GM21529 (cell line): ENCODE results near the gene RSAD1.
A peak's percentile ranks its signal among the peaks of the same experiment; 100 is the strongest.

Source experiments
- ATAC-seq: cut with Tn5 transposase; IDR thresholded peaks from one replicate; pipeline ENCODE4 v1.9.1; 2021; ENCODE audit not compliant: unreplicated experiment

The RSAD1 gene

DNA sequence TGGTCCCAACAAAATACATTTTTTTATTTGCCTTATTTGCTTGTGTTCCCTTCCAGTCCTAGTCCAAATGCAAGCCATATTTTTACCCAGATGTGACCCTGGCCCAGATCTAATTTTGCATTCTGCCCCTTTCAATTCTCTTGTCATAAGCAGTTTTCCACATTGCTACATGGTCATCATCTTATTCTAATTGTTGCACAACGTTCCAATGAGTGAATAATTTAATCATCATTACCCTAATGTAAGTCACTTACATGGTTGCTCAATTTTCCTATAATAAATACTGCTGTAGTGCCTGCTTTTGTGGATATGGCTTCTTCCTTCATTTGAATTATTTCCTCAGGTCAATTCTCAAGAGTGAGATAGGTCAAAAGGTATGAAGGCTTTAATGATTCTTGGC, 12.8 kb downstream of the RSAD1 start:
- ATAC-seq = no peak

DNA sequence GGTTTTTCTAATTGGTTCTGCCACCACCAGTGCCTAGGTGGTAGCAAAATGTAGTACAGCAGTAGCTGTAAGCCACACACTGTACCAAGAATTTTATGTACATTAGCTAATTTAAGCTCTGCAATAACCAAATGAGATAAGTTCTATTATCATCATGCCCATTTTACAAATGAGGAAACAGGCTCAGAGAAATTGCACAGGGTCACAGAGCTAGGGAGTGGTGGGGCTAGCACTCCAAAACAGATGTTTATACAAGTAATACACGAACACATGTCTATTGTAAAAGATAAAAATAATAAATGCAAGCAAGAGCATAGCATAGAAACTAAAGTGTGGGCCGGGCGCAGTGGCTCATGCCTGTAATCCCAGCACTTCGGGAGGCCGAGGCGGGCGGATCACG, 13.6 kb downstream of the RSAD1 start:
- no peak for ATAC-seq

DNA sequence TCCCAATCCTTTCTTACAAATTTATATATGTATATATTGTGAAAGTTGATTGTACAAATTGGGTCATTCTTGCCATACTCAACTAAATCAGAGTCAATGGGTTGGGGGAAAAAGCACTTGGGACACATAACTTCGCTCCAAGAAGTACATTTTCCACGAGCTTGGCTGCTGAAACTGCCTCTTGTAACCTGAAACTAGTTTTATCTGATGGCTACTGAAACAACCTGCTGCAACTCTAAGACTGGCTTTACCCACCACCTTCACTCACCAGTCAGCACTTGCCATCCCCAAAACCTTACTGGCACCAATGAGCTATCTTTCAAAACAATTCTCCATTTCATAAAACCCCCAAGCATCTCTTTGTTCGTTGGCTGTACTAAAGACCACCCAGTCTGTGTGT, 15.1 kb downstream of the RSAD1 start:
- ATAC-seq = no peak

DNA sequence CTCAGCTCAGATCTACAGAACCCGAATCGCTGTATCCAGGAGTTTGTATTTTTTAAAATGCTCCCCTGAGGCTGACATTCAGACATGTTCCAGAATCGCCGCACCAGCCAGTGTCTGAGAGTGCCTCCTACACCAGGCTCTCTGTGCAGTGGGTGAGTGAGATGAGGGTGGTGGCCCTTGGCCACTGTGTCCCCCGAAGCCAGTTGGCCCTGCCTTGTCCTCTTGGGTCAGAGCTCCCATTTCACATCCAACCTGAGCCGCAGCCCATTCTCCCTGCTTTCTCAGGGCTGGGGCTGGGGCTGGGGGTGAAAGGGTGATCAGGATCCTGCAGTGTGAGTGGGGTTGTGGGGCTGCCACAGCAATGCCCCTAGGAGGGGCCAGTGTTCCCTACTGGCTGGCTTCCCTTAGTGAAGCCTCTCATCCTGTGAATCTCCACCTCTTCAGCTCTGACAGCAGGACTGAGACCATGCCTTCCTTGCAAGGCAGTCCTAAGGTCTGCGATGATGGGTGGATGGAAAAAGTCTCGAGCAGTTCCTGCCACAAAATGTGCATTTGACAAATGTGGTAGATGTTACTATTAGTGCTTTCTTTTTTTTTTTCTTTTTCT, 16.7 kb downstream of the RSAD1 start:
- no peak for ATAC-seq

DNA sequence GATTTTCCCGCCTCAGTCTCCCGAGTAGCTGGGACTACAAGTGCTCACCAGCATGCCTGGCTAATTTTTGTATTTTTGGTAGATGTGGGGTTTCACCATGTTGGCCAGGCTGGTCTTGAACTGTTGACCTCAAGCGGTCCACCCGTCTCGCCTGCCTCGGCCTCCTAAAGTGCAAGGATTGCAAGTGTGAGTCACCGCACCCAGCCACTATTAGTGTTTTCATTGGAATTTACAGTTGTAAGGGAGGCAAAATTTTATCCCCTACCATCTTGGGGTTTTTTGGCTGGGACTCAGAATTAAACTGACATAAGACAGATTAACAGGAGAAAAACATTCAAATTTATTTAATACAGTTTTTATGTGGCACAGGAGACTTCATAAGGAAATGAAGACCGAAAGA, 17.3 kb downstream of the RSAD1 start:
- no peak for ATAC-seq

DNA sequence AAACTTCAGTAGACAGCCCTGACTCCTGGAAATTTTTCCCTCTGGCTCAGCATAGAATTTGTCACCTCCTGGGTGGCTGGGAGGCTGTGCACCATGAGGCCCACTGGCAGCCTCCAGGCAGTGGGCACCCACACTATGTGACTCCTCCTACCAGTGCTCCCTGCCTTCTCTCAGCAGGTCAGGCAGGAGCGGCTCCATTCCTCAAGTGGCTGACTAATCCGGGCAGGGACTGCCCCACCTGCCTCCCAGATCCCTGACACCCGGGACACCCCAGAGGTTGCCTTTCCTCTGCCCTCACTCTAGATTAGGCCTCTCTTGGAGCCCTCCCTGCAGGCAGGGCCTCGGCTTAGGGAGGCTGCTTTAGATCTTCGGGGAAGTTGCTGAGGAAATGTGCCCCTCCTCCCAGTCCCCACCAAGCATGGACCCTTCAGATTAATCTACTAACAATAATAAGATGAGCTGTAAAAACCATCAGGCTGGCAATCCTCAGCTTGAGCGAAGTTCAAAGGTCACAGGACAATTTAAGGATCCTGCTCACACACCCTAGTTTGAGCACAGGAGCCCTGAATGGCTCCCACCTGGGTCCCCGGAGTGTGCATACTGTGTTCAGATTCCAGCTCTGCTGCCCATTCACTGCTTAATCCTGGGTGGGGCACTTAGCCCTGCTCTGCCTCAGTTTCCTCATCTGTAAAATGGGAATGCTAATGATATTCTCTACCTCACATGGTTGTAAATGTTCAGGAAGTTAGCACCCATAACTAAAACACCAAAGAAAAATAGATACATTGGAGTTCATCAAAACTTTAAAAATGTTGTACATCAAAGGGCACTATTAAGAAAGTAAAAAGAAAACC, 19.6 kb downstream of the RSAD1 start:
- ATAC-seq = no peak

DNA sequence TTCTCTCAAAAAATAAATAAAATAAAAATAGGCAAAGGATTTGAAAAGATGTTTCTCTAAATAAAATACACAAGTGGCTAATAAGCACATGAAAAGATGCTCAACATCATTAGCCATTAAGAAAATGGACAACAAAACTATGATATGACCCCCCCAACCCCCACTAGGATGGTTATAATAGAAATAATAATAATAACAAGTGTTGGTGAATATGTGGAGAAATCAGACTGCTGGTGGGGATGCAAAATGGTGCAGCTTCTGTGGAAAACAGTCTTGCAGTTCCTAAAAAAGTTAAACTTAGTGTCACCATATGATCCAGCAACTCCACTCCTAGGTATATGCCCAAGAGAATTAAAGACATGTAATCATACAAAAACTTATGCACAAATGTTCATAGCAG, 20.6 kb downstream of the RSAD1 start:
- no peak for ATAC-seq

DNA sequence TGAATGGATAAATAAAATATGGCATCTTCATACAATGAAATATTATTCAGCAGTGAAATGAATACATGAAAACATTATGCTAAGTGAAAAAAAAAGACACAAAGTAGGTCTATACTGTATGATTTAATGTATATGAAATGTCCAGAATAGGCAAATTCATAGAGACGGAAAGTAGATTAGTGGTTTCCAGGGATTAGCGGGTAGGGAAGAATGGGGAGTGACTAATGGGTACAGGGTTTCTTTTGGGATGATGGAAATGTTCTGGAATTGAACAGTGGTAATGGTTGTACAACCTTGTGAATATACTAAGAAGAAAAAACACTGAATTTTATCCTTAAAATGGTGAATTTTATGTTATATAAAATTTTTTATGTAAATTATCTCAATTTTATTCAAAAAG, 21.1 kb downstream of the RSAD1 start:
- no peak for ATAC-seq

DNA sequence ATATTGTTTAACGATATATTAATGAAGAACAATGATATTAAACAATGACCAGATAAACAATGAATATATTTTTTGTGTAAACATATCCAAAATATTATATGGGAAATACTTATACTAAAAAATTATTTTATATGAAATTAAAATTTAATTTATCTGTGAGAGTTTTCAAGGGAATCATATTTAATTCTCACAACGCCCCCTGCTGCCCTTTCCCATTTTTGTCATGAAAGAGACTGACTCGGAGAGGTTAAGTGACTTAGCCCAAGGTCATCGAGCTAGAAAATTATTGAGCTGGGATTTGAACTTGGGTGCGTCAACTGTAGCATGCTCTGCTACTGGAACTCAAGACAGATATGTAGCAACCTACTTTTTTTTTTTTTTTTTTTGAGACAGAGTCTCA, 22.4 kb downstream of the RSAD1 start:
- no peak for ATAC-seq

DNA sequence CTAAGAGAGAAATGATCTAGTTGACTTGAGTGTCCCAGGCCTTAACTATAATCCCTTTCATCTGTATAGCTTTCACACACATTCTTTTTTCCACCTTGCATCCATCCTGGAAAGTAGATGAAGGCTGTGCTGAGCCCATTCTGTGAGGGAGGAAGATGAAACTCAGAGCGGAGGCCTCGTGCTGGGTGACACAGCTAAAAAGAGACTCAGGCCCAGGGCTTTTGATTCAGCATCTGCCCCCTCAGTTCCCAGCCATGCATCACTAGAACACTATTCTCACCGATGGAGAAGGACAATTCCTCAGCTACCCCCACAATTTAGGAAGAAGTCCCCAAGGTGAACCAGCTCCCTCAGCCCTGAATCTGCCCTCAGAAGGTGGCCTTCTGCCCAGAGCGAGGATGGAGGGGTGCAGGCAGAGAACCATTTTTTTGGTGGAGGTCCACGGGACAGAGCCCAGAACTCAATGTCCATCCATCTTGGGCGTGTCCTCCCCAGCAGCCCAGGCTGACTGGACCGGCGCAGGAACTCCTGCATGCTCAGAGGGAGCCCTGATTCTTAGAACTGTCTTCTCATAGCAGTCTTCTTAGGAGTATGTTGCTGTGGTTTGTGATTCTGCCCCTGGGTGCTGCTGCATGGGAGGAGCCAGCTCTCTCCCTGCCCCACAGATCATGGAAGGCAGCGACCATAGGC, 23.8 kb downstream of the RSAD1 start:
- no peak for ATAC-seq

DNA sequence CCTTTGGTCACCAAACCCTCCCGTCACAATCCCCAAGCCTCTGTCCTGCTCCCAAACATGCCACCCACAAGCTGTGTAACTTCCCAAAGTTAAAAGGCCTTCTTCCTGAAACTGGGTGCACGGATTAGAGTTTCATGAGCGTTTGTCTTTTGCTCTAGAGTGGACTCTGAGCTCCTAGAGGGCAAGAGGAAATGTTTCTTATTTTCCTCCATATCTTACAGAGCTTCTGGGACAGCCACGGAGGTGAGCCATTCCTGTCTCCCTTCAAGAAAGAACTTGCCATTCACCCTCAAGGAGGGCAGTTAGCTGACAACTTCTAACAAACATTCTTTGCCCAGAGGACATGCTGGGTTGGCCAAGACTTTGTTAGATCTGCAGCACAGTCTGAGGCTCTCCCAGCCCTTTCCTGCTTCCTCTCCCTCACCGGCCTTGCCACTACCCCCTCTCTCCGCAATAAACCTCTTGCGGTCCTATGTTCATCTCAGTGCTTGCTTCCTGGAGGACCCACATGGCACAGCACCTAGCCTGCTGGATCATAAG, 27.0 kb downstream of the RSAD1 start:
- ATAC-seq = no peak

DNA sequence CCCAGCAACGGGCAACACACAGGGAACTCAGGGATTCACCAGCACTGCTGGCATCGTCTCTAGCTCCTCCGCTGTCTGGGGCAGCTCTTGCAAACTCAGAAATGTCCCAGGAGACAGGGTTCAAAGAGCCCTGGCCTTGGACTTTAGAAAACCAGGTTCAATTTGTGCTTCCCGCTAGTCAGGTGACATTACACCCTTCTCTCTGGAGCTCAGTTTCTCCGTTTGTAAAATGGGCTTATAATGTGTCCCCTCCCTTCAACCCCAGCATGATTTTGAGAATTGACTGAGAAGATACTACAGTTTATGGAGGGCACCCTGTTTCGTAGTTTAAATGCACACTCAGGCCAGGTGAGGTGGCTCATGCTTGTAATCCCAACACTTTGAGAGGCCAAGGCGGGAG, 27.6 kb downstream of the RSAD1 start:
- no peak for ATAC-seq

DNA sequence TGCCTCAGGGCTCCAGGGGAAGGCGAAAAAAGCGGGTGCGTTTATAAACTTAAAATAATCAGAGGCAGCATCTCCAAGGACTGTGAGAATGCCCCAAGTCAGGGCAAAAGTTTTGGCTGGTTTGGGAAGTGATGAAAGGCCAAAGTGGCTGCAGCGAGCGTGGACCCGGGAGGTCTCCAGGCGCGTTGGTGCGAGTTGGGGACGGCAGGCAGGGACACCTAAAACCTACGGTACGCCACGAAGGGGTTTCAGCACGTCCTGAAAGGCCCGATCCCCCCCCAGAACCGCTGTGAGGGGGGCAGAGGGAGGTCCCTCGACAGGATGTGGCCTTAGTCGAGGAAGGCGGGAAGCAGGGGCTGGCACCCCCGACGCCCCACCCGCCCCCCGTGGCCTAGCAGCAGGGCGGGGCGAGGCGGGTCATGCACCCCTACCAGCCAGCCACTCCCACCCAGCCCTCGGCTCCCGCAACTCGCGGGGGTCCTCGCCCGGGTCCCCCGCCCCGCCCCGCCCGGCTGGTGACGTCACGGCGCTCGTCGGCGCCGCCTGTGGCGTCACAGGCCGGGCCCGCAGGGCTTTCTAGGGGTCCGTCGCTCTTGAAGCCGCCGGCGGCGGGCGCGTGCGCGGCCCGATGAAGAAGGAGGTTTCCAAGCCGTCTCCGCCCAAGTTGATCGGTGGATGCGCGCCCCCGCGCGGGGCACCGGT, 29.4 kb downstream of the RSAD1 start, which contains the start of gene MYCBPAP:
TSS of gene MYCBPAP (plus strand) at position 569 of the 702 bp plus-strand sequence. CDS start 236 bp downstream, outside the sequence.
- ATAC-seq = no peak

DNA sequence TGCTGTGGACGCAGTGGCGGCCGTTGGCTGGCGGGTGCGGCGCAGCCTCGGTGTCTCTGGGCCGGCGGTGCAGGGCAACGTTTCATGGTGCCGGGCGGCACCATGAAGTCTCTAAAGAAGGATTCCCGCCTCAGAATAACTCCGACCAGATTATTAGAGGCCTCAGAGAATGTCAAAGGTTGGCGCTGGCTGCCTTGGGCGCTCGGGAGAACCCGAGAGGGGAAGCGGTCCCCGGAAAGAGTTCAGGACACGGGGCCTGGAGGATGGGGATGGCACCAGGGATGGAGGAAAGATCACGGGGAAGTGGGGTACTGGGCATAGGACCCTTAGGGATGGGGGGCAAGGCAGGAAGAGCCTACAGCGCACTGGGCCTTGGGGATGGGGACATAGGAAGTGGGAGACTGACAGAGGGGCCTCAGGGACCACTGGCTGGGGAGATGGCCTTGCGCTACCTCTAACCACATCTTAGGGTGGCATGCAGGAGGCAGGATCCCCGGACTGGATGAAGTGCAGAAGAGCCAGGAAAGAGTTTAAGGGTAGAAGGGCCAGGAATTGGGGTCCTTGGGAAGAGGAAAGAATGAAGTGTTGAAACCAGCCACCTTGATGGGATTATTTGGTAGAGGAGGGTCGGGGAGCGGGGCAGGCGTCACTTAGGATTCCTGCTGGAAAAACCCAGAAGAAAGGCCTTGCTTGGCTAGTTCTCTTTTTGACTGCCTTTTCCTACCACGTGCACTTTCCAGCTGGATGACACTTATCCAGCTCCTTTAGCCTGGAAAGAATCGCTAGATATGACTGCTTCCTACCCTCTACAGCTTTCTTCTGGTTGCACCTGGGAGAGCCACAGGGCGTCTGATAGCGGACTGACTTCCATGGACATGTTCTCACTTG, 30.2 kb downstream of the RSAD1 start:
- ATAC-seq = no peak

DNA sequence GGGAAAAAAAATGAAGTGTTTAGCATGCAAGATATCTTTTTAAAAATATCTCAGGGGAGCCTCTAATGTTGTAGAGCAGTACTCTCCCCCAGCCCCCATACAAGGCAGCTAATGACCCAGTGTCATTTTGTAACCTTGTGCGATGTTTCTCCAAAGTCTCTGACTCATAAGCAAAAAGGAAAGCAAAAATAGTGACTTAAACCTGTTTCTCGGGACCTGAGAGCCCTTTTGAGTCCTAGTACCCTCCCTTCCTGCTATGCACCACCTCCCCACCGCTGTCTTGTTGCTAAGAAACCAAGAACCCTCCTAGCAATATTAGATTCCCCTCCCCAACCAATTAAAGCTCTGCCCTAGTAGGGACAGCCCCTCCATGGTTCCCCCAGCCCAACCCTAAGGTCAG, 32.4 kb downstream of the RSAD1 start:
- peak; percentile 86 for ATAC-seq

DNA sequence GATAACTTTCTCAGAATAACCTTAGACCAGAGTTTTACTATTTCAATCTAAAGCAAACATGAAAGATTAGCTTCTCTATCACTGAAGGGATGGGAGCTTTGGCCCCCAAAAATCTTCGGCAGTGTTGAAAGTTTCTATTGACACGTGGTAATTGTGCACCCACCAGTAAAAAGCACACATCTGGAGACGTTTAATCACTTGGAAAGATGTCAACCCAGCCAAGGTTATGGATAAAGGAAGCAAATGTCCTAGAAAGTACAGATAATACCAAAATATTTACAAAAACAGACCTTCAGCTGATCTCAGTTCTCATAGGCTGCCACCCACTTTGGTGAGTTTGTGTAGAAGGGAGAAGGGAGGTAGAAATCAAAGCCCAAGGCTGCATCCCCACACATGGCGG, 34.8 kb downstream of the RSAD1 start:
- no peak for ATAC-seq

DNA sequence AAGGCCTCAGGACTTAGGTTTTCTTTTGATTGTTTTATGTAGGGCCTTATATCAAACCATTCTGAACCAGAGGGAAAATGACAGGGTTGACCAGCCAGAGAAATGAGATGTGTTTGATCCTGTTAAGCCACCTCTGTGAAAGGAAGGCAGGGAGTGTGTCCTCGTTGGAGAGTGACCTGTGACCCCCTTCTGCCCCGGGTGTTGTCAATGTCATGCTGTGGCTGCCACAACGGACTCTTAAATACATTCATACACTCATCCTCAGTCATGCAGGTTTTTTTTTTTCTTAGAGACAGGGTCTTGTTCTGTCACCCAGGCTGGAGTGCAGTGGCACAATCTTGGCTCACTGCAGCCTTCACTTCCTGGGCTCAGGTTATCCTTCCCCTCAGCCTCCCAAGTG, 35.7 kb downstream of the RSAD1 start:
- no peak for ATAC-seq

DNA sequence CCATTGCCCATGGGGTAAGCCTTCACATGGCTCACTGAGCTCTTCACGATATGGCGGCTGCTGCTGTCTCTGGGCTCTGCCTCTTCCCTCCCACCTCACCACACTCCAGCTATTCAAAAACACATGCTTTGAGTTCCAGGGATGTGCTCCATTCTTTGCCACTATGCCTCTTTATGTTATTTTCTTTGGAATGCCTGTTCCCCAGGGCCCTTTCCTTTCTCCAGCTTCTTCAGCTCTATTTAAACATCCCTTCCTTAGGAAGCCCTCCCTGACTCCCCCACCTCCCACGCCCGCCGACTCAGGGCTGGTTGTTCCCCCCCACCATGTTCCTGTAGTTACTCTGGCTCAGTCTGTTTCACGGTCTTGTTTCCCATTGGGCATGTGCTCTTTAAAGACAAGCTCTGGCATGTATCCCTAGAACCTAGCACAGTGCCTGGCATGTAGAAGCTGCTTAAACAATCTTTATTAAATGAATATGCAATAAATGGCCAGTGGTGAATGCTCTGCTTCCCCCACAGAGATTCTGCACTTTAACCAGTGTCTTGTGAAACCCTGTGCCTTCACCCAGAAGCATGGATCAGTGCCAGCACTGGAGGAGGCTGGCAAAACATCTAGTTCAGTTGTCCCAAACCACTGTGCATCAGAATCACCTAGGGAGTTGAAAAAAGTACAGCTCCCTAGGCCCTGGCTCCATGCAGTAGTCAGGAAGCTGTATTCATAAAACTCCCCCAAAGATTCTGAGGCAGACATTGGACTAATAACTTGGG, 36.5 kb downstream of the RSAD1 start:
- no peak for ATAC-seq

DNA sequence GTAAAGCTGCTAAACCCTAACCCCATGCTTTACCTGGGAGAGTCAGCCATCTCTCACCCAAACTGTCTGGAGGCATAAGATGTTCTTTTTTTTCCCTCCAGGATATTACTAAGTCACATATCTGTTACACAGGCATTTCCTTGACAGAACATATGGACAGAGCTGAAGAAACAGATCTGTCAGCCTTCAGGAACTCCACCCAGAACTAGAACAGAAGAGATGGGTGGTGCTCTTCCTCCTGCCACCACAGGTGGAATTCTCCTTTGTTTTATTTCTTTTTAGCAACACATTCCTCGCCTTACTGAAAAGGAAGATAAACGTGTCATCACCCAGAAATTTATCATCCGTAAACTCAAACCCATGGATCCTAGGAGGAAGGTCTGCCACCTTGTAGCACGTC, 38.4 kb downstream of the RSAD1 start:
- no peak for ATAC-seq
